ENCODE data around the gene ATL3.
"Not testable (repeated sequence)": the region's sequence is repeated elsewhere in the genome, so short reads cannot be mapped to it uniquely, and the experiment has no call there.

The ATL3 gene

DNA sequence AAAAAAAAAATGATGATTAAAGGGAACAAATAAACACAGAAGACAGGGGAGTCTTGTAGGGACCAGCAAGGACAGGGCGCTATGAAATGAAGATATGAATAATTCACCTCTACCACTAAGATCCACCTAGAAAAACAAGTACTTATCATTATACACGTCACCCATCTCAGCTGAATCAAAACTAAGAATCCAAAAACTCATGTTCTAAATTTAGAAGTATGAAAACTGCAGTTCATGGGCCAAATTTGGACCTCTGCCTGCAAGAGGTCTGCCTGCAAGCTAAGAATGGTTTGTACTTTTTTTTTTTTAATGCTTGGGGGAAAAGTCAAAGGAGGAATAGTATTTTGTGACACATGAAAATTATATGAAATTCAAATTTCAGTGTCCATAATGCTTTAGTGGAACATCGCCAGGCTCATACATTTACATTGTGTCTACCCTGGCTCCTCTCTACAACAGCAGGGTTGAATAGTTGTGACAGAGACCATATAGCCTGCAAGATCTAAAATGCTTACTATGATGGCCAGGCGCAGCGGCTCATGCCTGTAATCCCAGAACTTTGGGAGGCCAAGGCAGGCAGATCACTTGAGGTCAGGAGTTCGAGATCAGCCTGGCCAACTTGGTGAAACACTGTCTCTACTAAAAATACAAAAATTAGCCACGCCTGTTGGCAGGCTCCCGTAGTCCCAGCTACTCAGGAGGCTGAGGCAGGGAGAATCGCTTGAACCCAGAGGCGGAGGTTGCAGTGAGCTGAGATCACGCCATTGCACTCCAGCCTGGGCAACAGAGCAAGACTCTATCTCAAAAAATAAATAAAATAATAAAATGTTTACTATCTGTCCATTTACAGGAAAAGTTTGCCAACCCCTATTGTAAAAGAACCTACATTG lies 68.6 kb downstream of the ATL3 start:
- H3K36me3 ChIP-seq (ENCODE audit: insufficient read depth, low read length); H3K9me3 ChIP-seq (ENCODE audit: insufficient read depth, low read depth, low read length); H3K27me3 ChIP-seq (ENCODE audit: insufficient read depth, low read length); H3K4me1 ChIP-seq (ENCODE audit: insufficient read depth, low read length); H3K4me3 ChIP-seq (ENCODE audit: low read length); H3K9ac ChIP-seq (ENCODE audit: low read depth, low read length); H3K27ac ChIP-seq (ENCODE audit: low read depth, low read length): not testable (repeated sequence)
- 93% methylated on average over 11 of the region's 11 CpGs for WGBS

DNA sequence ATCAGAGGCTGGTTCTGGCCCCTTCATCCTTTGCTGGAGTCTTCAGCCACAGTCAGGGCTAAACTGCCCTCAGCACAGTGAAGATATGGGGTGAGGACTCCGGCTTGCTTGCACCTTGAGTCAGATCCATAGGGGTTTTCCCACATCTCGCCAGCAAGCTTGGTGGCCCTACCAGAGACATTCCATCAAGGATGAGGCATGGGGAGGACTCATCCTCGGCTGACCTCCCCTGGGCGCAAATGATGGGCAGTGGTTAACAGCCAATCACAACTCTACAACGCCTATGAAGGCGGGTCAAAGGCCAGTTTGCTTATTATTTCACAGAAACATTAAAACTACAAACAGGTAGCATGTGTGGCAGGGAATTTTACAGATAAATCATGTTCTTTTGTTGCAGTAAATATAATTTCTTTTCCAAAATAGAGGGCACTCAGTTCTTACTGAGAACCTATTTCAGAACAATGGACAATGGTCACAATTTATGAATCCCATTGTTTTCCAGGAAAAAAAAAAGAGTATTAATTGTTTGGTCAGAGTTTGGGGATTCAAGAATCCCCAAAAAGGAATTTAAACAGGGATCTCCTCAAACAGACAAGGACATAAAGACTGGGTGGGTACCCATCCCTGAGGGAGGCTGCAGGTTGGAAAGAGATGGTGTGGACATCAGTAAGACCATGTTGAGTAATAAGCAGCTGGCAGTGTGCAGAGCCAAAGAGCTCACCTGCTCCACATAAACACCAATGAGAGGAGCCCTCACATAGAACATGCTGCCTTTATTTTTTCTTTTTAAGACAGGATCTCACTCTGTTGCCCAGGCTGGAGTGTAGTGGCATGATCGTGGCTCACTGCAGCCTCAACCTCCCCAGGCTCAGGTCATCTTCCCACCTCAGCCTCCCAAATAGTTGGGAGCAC lies 71.7 kb downstream of the ATL3 start:
- H3K4me3 ChIP-seq (ENCODE audit: low read length) = no peak overlapping the region
- H3K9ac ChIP-seq (ENCODE audit: low read depth, low read length) = no peak overlapping the region
- 94% methylated on average over 6 of the region's 7 CpGs for WGBS
- peaks cover 27% of the 10 kb centered on the region for H3K36me3 ChIP-seq (ENCODE audit: insufficient read depth, low read length)
- no peaks in the 10 kb centered on the region for H3K27me3 ChIP-seq (ENCODE audit: insufficient read depth, low read length)
- no peak overlapping the region for H3K27ac ChIP-seq (ENCODE audit: low read depth, low read length)
- no peaks in the 10 kb centered on the region for H3K9me3 ChIP-seq (ENCODE audit: insufficient read depth, low read depth, low read length)
- H3K4me1 ChIP-seq (ENCODE audit: insufficient read depth, low read length) = peaks cover 8% of the 10 kb centered on the region

DNA sequence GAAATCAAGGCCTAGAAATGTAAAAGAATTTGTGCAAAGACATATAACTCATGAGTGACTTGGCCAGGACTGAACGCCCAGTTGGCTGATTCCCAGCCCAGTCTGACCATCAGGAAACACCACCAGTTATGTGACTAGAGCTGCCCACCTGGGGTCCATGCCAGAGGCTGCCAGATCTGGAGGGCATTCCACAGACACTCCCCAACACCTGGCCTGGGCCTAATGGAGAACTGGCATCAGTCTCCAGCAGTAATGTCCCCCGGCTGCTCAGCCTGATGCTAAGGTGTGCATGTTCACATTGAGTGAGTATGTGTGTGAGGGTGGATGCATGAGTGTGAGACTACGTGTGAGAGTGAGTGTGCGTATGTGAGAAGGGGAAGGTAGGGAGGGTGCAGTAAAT lies 72.6 kb downstream of the ATL3 start:
- Histone ChIP-seq H3K9me3 (ENCODE audit: insufficient read depth, low read depth, low read length) (no peaks in the 10 kb centered on the region), H3K4me3 (ENCODE audit: low read length) (no peak overlapping the region), H3K36me3 (ENCODE audit: insufficient read depth, low read length) (peaks cover 30% of the 10 kb centered on the region), H3K4me1 (ENCODE audit: insufficient read depth, low read length) (peaks cover 5% of the 10 kb centered on the region), H3K27ac (ENCODE audit: low read depth, low read length) (no peak overlapping the region), H3K9ac (ENCODE audit: low read depth, low read length) (no peak overlapping the region), H3K27me3 (ENCODE audit: insufficient read depth, low read length) (no peaks in the 10 kb centered on the region)
- whole genome bisulfite sequencing = 88% methylated on average over 4 of the region's 4 CpGs

DNA sequence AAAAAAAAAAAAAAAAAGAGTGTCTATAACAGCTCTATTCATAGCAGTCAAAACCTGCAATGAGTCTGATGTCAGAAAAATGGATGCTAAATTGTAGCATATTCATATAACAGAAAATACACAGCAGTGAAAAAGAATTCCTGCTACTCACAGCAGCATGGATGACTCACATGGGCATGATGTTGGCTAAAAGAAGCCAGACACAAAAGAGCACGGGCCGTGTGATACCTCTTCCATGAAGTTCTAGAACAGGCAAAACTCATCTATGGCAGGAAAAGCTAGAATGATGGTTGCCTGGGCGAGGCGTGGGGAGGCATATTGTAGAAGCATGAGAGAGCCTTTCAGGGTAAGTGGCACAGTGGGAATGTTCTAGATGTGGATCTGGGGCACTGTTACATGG lies 75.9 kb downstream of the ATL3 start:
- Histone ChIP-seq H3K36me3 (ENCODE audit: insufficient read depth, low read length) (peaks cover 57% of the 10 kb centered on the region), H3K4me1 (ENCODE audit: insufficient read depth, low read length) (no peaks in the 10 kb centered on the region), H3K4me3 (ENCODE audit: low read length) (no peak overlapping the region), H3K9ac (ENCODE audit: low read depth, low read length) (no peak overlapping the region), H3K27me3 (ENCODE audit: insufficient read depth, low read length) (no peaks in the 10 kb centered on the region), H3K27ac (ENCODE audit: low read depth, low read length) (no peak overlapping the region), H3K9me3 (ENCODE audit: insufficient read depth, low read depth, low read length) (no peaks in the 10 kb centered on the region)
- WGBS = 93% methylated on average over 4 of the region's 4 CpGs

DNA sequence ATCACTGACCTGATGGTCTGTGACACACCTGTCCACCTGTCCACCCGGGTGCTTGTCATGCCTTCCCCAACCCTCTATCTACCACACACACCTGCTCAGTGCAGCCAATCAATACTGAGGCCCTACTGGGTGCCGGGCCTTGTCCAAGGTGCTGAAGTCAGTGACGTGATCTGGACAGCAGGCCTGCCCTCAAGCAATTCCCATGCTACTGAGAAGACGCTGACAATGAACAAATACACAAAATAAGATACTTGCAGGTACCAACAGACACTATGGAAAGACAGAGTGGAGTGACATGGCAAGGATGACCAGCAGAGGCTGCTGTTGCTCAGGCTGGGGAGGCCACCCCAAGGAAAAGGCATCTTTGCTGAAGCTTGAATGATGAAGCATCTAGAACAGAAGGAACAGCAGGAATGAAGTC lies 78.2 kb downstream of the ATL3 start:
- Histone ChIP-seq H3K4me1 (ENCODE audit: insufficient read depth, low read length) (no peaks in the 10 kb centered on the region), H3K9ac (ENCODE audit: low read depth, low read length) (no peak overlapping the region), H3K9me3 (ENCODE audit: insufficient read depth, low read depth, low read length) (no peaks in the 10 kb centered on the region), H3K36me3 (ENCODE audit: insufficient read depth, low read length) (peaks cover 74% of the 10 kb centered on the region), H3K27ac (ENCODE audit: low read depth, low read length) (no peak overlapping the region), H3K4me3 (ENCODE audit: low read length) (no peak overlapping the region), H3K27me3 (ENCODE audit: insufficient read depth, low read length) (no peaks in the 10 kb centered on the region)
- WGBS = 77% methylated on average over 4 of the region's 4 CpGs

DNA sequence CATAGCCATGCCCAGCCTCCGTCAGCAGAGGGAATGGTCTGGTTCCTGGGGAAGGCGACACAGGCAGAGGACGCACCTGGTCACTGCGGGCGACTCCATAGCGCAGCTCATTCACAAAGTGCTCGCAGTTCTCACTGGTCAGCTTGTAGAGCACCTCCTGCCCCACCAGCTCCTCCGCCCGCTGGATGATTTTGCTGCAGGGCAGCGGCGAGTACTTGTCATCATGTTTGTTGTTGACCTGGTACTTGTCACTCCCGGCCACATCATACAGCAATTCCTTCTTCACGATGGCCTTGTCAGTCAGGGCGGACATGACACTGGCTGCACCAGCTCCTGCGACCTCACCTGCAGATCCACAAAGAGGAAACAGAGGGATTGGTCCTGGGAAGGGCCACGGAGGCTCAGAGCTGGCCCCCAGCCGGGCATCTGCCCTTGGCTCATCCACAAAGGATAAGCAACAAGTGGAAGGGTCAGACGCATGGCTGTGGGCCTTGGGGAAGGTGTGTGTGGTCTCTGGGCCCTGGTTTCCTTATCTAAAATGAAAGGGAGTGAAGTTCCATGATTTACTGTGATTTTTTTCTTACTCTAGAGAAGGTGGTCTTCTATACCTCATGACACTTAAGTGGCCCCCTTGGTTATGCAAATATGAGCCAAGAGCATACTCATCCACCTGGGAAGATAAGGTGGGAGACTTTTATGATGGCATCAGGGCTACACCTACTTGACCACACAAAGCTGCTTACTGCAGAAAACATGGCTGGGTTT lies 81.0 kb downstream of the ATL3 start:
- no peak overlapping the region for H3K9ac ChIP-seq (ENCODE audit: low read depth, low read length)
- WGBS = 94% methylated on average over 18 of the region's 18 CpGs
- H3K9me3 ChIP-seq (ENCODE audit: insufficient read depth, low read depth, low read length) = no peaks in the 10 kb centered on the region
- H3K4me1 ChIP-seq (ENCODE audit: insufficient read depth, low read length) = no peaks in the 10 kb centered on the region
- H3K36me3 ChIP-seq (ENCODE audit: insufficient read depth, low read length) = peaks cover 77% of the 10 kb centered on the region
- no peak overlapping the region for H3K27ac ChIP-seq (ENCODE audit: low read depth, low read length)
- H3K4me3 ChIP-seq (ENCODE audit: low read length) = no peak overlapping the region
- no peaks in the 10 kb centered on the region for H3K27me3 ChIP-seq (ENCODE audit: insufficient read depth, low read length)

DNA sequence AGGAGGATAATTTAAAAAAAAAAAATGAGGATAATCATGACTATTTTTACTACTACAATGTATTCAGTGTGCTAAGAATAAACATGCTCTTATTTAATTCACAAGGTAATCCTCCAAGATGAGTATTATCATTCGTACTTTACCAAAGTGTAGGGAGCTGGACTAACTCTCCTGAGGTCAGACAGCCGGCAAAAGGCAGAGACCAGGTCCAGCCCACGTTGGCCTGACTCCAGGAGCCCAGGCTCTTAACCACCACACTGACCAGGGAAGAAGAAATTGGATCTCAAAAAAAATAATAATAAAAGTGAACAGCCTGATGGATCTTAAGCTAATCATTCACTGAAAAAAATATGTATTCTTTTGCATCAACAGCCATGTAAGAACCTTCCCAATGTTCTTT lies 82.2 kb downstream of the ATL3 start:
- Histone ChIP-seq H3K9ac (ENCODE audit: low read depth, low read length) (no peak overlapping the region), H3K4me3 (ENCODE audit: low read length) (no peak overlapping the region), H3K36me3 (ENCODE audit: insufficient read depth, low read length) (peaks cover 86% of the 10 kb centered on the region), H3K27me3 (ENCODE audit: insufficient read depth, low read length) (no peaks in the 10 kb centered on the region), H3K9me3 (ENCODE audit: insufficient read depth, low read depth, low read length) (no peaks in the 10 kb centered on the region), H3K4me1 (ENCODE audit: insufficient read depth, low read length) (no peaks in the 10 kb centered on the region), H3K27ac (ENCODE audit: low read depth, low read length) (no peak overlapping the region)
- 95% methylated on average over 3 of the region's 3 CpGs for whole genome bisulfite sequencing

DNA sequence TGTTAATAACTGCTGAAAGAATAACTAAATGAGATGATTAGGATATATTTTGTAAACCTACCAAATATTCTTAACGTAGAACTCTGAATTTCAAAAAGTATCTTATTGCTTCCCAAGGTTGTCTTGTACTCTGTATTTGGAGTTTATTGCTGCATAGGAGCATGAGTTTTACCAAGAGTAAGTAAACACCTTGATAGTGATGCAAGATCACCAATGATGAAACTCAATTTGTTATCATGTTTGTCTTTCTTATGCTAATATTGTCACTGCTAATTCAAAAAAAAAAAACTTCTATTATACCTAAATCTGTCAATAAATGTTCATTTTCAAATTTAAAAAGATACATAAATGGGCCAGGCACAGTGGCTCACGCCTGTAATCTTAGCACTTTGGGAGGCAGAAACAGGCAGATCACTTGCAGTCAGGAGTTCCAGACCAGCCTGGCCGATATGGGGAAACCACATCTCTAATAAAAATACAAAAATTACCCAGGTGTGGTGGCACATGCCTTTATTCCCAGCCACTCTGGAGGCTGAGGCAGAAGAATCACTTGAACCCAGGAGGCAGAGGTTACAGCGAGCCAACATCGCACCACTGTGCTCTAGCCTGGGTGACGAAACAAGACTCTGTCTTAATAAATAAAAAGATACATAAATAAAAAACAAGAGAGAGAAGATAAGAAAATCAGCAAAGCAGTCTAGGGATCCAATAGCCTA lies 84.6 kb downstream of the ATL3 start:
- H3K4me1 ChIP-seq (ENCODE audit: insufficient read depth, low read length) = no peaks in the 10 kb centered on the region
- no peak overlapping the region for H3K9ac ChIP-seq (ENCODE audit: low read depth, low read length)
- no peaks in the 10 kb centered on the region for H3K27me3 ChIP-seq (ENCODE audit: insufficient read depth, low read length)
- H3K27ac ChIP-seq (ENCODE audit: low read depth, low read length) = no peak overlapping the region
- peaks cover 92% of the 10 kb centered on the region for H3K36me3 ChIP-seq (ENCODE audit: insufficient read depth, low read length)
- peaks cover 13% of the 10 kb centered on the region for H3K9me3 ChIP-seq (ENCODE audit: insufficient read depth, low read depth, low read length)
- WGBS = 98% methylated on average over 4 of the region's 6 CpGs
- no peak overlapping the region for H3K4me3 ChIP-seq (ENCODE audit: low read length)

DNA sequence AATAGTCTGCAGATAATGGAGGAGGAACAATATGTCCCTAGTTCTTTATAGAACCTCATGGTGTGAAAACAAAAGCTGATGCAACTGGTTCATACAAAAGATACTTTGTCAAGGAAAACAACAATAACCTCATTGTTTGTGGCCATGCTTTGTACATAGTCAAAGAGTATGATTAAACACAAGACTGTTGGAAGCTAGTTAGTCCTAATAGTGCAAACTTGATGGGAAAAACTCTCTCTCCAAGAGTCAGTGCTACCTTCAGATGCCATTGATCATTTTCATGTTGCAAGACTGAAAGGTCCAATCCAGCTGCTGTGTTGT lies 87.9 kb downstream of the ATL3 start:
- Histone ChIP-seq H3K9me3 (ENCODE audit: insufficient read depth, low read depth, low read length) (peaks cover 29% of the 10 kb centered on the region), H3K9ac (ENCODE audit: low read depth, low read length) (no peak overlapping the region), H3K4me3 (ENCODE audit: low read length) (no peak overlapping the region), H3K27ac (ENCODE audit: low read depth, low read length) (0 out of 2 replicates have a peak overlapping the region, but pooled peaks have one; percentile 3), H3K4me1 (ENCODE audit: insufficient read depth, low read length) (no peaks in the 10 kb centered on the region), H3K36me3 (ENCODE audit: insufficient read depth, low read length) (peaks cover 75% of the 10 kb centered on the region), H3K27me3 (ENCODE audit: insufficient read depth, low read length) (no peaks in the 10 kb centered on the region)

DNA sequence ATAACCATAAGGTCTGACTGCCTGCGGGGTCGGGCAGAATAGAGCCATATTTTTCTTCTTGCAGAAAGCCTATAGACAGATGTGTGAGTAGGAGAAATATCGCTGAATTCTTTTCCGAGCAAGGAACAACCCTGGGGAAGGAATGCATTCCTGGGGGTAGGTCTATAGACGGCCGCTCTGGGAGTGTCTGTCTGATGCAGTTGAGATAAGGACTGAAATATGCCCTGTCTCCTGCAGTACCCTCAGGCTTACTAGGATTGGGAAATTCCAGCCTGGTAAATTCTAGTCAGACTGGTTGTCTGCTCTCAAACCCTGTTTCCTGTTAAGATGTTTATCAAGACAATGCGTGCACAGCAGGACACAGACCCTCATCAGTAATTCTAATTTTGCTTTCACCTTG lies 90.0 kb downstream of the ATL3 start:
- not testable (repeated sequence) for H3K27me3 ChIP-seq (ENCODE audit: insufficient read depth, low read length); H3K4me3 ChIP-seq (ENCODE audit: low read length); H3K4me1 ChIP-seq (ENCODE audit: insufficient read depth, low read length); H3K27ac ChIP-seq (ENCODE audit: low read depth, low read length); H3K9ac ChIP-seq (ENCODE audit: low read depth, low read length)
- WGBS = 90% methylated on average over 7 of the region's 7 CpGs
- H3K36me3 ChIP-seq (ENCODE audit: insufficient read depth, low read length) = peaks cover 70% of the 10 kb centered on the region
- peaks cover 29% of the 10 kb centered on the region for H3K9me3 ChIP-seq (ENCODE audit: insufficient read depth, low read depth, low read length)
